CD4-positive, alpha-beta T cell treated with Interleukin-12 subunit alpha and Interleukin-12 subunit beta, for 1 hour (primary cell): ENCODE measurements around the gene TLK1.

Source experiments
- DNase-seq: peaks from one replicate; pipeline ENCODE4 v3.0.0-alpha.2; 2020

TLK1 gene

GRCh38 chr2:171160119-171160955 lies at the start of gene TLK1:
Gene TLK1, minus strand, starts transcription at chr2:171160893. Its CDS starts 465 bp downstream, at chr2:171160428.
- DNase-seq, result peak; percentile 61

GRCh38 chr2:171210216-171210863 lies 49.6 kb upstream of the TLK1 start:
- DNase-seq, result no peak

- no peak for DNase-seq
Observed at GRCh38 chr2:171208657-171209056, 48.0 kb upstream of the TLK1 start.

- no peak for DNase-seq
Observed at GRCh38 chr2:171206422-171207115, 45.9 kb upstream of the TLK1 start.

GRCh38 chr2:171205551-171205950 lies 44.9 kb upstream of the TLK1 start:
- no peak for DNase-seq

GRCh38 chr2:171201767-171202166 lies 41.1 kb upstream of the TLK1 start:
- DNase-seq, result no peak

- no peak for DNase-seq
Observed at GRCh38 chr2:171201271-171201670, 40.6 kb upstream of the TLK1 start.

GRCh38 chr2:171200469-171200868 lies 39.8 kb upstream of the TLK1 start:
- no peak for DNase-seq

GRCh38 chr2:171191021-171191420 lies 30.3 kb upstream of the TLK1 start:
- no peak for DNase-seq

GRCh38 chr2:171187819-171188218 lies 27.1 kb upstream of the TLK1 start:
- DNase-seq, result no peak

- DNase-seq, result no peak
Observed at GRCh38 chr2:171187177-171187576, 26.5 kb upstream of the TLK1 start.

- no peak for DNase-seq
Observed at GRCh38 chr2:171185941-171186340, 25.2 kb upstream of the TLK1 start.

- no peak for DNase-seq
Observed at GRCh38 chr2:171185165-171185818, 24.6 kb upstream of the TLK1 start.

GRCh38 chr2:171181064-171182049 lies 20.7 kb upstream of the TLK1 start:
- DNase-seq, result no peak

- no peak for DNase-seq
Observed at GRCh38 chr2:171180229-171180930, 19.7 kb upstream of the TLK1 start.

GRCh38 chr2:171178993-171179392 lies 18.3 kb upstream of the TLK1 start:
- DNase-seq, result no peak

- no peak for DNase-seq
Observed at GRCh38 chr2:171176516-171176915, 15.8 kb upstream of the TLK1 start.

- no peak for DNase-seq
Observed at GRCh38 chr2:171174075-171174474, 13.4 kb upstream of the TLK1 start.

GRCh38 chr2:171173087-171173486 lies 12.4 kb upstream of the TLK1 start:
- DNase-seq, result no peak

- DNase-seq, result no peak
Observed at GRCh38 chr2:171171808-171172207, 11.1 kb upstream of the TLK1 start.

- DNase-seq, result no peak
Observed at GRCh38 chr2:171169839-171170238, 9.1 kb upstream of the TLK1 start.
